Hematopoietic multipotent progenitor cell treated with erythropoietin and hydrocortisone succinate and interleukin-3 and kit ligand, for 8 days (in vitro differentiated cells): ENCODE data around the gene CSRP3.

ENCODE experiments used
- DNase-seq: peaks from one replicate; pipeline ENCODE4 v3.0.0-alpha.2; 2015

Gene CSRP3

GRCh38 chr11:19225123-19225522 is 23.3 kb upstream of the CSRP3 start:
- DNase-seq = no peak

GRCh38 chr11:19220903-19221724 is 19.3 kb upstream of the CSRP3 start:
- no peak for DNase-seq

- no peak for DNase-seq
Measured at GRCh38 chr11:19218786-19219460, 17.1 kb upstream of the CSRP3 start.

- DNase-seq = no peak
Measured at GRCh38 chr11:19218216-19218615, 16.4 kb upstream of the CSRP3 start.

GRCh38 chr11:19216709-19217374 is 15.1 kb upstream of the CSRP3 start:
- DNase-seq = no peak

GRCh38 chr11:19216021-19216420 is 14.2 kb upstream of the CSRP3 start:
- DNase-seq = no peak

GRCh38 chr11:19209617-19210370 is 8.0 kb upstream of the CSRP3 start:
- DNase-seq = no peak

GRCh38 chr11:19208959-19209546 is 7.3 kb upstream of the CSRP3 start:
- DNase-seq = peak; percentile 40

GRCh38 chr11:19208181-19208580 is 6.4 kb upstream of the CSRP3 start:
- no peak for DNase-seq

GRCh38 chr11:19204836-19205235 is 3.1 kb upstream of the CSRP3 start:
- DNase-seq = no peak

GRCh38 chr11:19200410-19201201 is 1.2 kb downstream of the CSRP3 start:
- DNase-seq = peak; percentile 86

GRCh38 chr11:19199771-19200170 is 2.0 kb downstream of the CSRP3 start:
- peak; percentile 66 for DNase-seq

- DNase-seq = no peak
Measured at GRCh38 chr11:19199048-19199447, 2.7 kb downstream of the CSRP3 start.

GRCh38 chr11:19196432-19196831 is 5.4 kb downstream of the CSRP3 start:
- DNase-seq = no peak

GRCh38 chr11:19194620-19195308 is 7.0 kb downstream of the CSRP3 start:
- DNase-seq = no peak

GRCh38 chr11:19193916-19194315 is 7.9 kb downstream of the CSRP3 start:
- DNase-seq = no peak

- no peak for DNase-seq
Measured at GRCh38 chr11:19191530-19192169, 10.1 kb downstream of the CSRP3 start.

GRCh38 chr11:19187833-19188258 is 13.9 kb downstream of the CSRP3 start:
- no peak for DNase-seq

GRCh38 chr11:19187114-19187832 is 14.5 kb downstream of the CSRP3 start:
- DNase-seq = no peak

GRCh38 chr11:19185516-19186052 is 16.2 kb downstream of the CSRP3 start:
- DNase-seq = no peak
